Panc1 (cell line): ENCODE results near the gene PRC1.

ENCODE experiments used
- POLR2AphosphoS5 ChIP-seq: IDR thresholded peaks from 2 replicates; pipeline ENCODE4 v1.6.1; 2012; ENCODE audit warnings: mild to moderate bottlenecking, low read depth, low read length, moderate library complexity
- REST ChIP-seq, 2 experiments: IDR thresholded peaks; 2 replicates each; pipeline ENCODE4 v1.6.1; 2011 to 2012; ENCODE audit warnings: low read depth in 2 of 2, control low read depth in 1 of 2, low read length in 1 of 2, mild to moderate bottlenecking in 1 of 2, moderate library complexity in 1 of 2; ENCODE audit not compliant: insufficient read depth in 1 of 2
- TCF7L2 ChIP-seq: IDR thresholded peaks from 2 replicates; pipeline ENCODE4 v1.6.1; 2011; ENCODE audit warnings: mild to moderate bottlenecking, low read depth, low read length, inconsistent platforms
- TF ChIP-seq, protein P1 (sequence below): fragments of 450-650 bp; IDR thresholded peaks from 2 replicates; pipeline ENCODE4 v1.5.1; 2017; ENCODE audit warnings: mild to moderate bottlenecking

GRCh38 chr15:90945091-90945490 is 49.2 kb downstream of the PRC1 start:
- TF ChIP-seq, protein P1, sequence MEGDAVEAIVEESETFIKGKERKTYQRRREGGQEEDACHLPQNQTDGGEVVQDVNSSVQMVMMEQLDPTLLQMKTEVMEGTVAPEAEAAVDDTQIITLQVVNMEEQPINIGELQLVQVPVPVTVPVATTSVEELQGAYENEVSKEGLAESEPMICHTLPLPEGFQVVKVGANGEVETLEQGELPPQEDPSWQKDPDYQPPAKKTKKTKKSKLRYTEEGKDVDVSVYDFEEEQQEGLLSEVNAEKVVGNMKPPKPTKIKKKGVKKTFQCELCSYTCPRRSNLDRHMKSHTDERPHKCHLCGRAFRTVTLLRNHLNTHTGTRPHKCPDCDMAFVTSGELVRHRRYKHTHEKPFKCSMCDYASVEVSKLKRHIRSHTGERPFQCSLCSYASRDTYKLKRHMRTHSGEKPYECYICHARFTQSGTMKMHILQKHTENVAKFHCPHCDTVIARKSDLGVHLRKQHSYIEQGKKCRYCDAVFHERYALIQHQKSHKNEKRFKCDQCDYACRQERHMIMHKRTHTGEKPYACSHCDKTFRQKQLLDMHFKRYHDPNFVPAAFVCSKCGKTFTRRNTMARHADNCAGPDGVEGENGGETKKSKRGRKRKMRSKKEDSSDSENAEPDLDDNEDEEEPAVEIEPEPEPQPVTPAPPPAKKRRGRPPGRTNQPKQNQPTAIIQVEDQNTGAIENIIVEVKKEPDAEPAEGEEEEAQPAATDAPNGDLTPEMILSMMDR = no peak
- no peak for TF ChIP-seq POLR2AphosphoS5
- no peak for TF ChIP-seq REST (IDR thresholded peaks at IDR 0.05; ENCODE audit: insufficient read depth in 1 of 2, low read depth in 2 of 2, low read length in 1 of 2)
- no peak for TF ChIP-seq TCF7L2
